GM18505 (cell line): ENCODE measurements around the gene HOXD4.

Experiments
- ATAC-seq: cut with Tn5 transposase; IDR thresholded peaks from one replicate; pipeline ENCODE4 v1.9.1; 2021; ENCODE audit not compliant: unreplicated experiment
- POLR2A ChIP-seq: IDR thresholded peaks from 4 replicates; pipeline ENCODE4 v1.6.1; 2011; ENCODE audit warnings: borderline replicate concordance; ENCODE audit not compliant: insufficient read depth, insufficient read length; ENCODE audit errors: extremely low read depth

Gene HOXD4

DNA sequence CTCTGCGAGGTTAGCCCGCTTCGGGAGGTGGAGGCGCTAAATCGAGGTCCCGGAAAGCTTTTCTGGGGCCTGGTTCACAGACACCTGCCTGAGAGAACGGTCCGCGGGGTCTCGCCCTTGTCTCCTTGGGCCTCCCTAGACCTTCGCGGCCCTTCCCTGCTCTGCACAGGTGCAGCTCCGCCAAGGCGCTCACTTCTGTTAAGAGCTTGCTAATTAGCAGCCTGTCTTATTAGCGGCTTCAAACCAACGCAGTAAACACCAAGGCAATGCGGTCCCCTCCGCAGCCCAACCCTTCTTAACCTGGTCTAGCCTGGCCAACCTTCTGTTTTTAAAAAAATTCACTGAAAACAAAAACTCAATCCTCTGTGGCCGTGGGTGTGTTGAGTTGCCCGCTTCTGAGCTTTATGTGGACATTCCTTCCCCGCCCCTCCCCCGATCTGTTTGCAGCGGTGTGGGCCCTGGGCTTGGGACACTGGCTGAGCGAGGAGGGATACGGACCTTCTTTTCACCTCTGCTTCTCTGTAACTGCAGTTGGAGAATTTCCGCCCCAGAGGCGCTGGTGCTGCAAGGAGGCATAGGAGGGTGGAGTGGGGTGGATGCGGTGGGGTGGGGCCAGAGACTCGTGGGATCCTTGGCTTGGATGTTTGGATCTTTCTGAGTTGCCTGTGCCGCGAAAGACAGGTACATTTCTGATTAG, 3.4 kb upstream of the HOXD4 start:
- no peak for TF ChIP-seq POLR2A
- ATAC-seq = no peak

DNA sequence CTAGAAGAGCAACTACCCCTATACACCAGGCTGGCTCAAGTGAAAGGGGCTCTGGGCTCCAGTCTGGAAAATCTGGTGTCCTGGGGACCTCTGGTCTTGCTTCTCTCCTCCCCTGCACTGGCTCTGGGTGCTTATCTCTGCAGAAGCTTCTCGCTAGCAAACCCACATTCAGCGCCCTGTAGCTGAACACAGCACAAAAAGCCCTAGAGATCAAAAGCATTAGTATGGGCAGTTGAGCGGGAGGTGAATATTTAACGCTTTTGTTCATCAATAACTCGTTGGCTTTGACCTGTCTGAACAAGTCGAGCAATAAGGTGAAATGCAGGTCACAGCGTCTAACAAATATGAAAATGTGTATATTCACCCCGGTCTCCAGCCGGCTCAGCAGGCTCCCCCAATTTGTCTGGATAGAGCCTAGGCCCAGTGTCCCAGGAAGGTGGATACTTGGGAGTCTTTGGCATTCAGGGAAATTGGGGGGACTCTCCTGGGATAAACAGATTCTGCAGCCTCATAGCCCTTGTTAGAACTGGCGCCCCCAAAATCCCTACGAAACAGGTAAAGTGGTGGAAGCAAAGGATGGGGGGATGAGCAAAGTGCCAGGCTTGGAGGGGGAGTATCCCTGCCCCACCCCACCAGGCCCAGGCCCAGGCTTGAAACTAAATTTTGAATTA, 2.5 kb upstream of the HOXD4 start:
- no peak for ATAC-seq
- no peak for TF ChIP-seq POLR2A

DNA sequence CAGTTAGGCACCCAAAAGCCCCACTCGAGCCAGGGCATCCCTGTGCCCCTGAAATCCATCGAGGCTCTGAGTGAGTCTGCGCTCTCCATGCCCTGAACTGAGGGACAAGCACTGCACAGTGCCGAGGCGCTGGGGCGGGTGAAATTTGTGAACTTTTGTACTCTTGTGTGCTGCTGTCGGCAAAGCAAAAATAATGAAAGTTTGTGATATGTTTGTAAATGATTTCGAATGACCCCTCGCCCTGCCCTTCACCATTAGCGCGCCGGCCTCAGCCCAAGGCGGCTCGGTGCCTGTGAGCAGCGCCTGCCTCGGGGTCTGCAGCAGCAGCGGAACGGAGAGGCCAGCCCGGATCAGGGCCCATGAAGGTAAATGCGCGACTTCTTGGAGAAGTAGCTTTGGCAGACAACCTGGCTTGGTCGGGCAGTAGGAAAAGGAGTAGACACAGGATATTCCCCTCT, 1.8 kb upstream of the HOXD4 start:
- no peak for ATAC-seq
- TF ChIP-seq POLR2A = no peak

DNA sequence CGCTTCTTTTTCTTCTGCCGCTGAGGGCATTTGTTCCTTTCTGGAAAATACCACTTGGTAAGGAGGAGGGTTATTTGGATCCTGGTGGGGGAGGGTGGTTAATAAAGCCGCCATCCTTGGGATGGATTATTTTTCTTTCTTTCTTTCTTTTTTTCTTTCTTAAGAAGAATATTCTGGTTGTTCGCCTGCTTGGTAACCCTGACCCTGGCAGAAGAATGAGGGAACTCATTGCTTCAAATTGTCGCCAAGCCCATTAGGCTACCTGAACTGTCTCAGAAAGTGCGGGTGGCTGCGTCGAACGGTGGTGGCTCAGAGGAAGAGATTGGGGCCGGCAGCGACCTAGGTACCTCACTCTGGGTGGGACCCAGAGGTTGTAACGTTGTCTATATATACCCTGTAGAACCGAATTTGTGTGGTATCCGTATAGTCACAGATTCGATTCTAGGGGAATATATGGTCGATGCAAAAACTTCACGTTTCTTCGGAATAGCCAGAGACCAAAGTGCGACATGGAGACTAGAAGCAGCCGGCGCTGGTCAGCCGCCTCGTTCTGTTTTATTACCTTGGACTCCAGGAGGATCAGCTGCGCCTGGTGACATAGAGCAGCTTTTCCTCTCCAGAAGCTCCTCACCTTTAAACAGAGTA, 1.3 kb upstream of the HOXD4 start:
- TF ChIP-seq POLR2A = no peak
- ATAC-seq = no peak

DNA sequence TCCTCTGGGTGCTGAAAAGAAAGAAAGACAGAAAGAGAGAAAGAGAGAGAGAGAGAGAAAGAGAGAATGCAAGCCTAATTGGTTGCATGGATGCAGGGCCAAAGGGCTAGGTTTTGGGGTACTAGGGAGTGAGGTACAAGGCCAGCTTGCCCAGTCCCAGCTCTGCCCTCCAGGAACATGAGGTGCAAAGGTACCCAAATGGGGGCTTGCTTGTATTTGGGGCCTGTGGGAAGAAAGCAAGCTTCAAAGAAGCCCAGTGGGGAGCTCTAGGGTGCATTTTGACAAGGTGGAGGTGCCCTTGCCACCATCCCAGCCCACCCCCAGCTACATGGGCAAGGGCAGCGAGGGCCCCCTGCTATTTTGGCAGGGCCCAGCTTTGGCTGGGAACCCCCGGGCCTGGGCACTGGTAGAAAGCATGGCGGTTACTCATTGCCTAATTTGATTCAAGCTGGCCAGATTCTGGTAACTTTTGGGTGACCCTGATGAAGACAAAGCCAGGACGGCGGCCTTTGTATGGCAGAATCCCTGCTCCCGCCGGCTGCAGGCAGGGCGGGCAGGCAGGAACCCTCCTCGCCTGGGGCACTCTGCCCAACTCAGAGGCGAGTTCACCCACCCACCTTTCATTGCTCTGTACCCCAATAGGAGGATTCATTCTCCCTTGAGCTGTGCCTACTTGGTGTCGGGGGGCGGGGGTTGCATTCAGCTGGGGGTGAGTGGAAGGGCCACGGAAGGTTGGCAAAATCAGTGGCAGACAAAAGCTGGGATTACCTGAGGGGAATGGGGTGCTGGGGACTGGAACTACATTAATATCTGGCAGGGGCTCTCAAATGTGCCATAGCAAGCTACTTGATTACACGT, 537 bp upstream of the HOXD4 start:
- no peak for TF ChIP-seq POLR2A
- no peak for ATAC-seq

DNA sequence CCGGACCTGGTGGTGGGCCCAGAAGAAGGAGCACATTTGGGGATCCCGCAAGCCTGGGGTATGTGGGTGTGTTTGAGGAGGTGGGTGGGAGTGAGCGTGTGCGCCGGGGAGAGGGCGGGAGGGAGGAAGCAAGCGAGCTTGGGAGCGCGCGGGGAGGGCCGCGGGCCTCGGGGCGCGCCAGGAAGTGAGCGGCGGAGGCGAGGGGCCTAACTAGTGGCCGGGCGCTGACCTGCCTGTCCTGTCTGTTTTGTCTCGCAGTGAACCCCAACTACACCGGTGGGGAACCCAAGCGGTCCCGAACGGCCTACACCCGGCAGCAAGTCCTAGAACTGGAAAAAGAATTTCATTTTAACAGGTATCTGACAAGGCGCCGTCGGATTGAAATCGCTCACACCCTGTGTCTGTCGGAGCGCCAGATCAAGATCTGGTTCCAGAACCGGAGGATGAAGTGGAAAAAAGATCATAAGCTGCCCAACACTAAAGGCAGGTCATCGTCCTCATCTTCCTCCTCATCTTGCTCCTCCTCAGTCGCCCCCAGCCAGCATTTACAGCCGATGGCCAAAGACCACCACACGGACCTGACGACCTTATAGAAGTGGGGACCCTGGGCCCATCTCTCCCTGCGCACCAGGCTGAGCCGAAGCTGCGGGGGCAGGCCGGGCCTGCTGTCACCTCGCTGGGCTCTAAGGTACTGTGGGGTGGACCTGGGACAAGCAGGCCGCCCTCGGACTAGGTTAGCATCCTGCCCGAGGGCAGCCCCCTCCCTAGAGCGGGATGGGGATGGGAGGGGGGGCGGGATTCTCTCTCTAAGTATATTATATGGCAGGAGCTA, 1.2 kb downstream of the HOXD4 start:
- ATAC-seq = no peak
- no peak for TF ChIP-seq POLR2A

DNA sequence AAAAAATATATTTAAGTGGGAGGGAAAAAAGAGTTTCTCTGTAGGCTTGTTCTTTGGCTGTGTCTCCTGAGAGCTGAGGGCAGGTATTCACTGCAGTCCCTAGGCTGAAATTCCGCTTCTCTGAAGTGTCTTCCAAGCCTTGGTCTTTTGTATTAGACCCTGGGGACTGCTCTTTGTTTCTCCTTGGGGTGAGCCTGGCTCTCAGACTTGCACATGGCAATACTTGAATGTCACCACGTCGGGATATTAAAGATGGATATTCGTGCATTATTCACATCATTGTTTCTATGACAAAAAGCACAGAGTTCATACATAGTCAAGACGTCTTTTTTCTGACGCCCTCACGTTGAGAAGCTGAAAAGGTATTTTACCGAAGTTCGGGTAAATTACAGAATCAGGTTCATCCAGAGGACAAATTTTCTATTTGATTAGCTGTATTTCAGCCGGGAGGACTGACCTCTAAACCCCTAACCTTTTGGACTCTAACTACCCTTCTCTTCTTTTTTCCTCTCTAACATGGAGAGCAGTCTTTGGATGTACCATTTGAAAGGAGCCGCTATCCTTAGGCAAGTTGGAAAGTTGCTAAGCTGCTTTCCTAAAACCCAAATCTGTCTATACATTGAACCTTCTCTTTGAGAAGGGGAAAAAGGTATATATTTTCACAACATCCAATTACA, 3.4 kb downstream of the HOXD4 start:
- TF ChIP-seq POLR2A = no peak
- ATAC-seq = no peak

DNA sequence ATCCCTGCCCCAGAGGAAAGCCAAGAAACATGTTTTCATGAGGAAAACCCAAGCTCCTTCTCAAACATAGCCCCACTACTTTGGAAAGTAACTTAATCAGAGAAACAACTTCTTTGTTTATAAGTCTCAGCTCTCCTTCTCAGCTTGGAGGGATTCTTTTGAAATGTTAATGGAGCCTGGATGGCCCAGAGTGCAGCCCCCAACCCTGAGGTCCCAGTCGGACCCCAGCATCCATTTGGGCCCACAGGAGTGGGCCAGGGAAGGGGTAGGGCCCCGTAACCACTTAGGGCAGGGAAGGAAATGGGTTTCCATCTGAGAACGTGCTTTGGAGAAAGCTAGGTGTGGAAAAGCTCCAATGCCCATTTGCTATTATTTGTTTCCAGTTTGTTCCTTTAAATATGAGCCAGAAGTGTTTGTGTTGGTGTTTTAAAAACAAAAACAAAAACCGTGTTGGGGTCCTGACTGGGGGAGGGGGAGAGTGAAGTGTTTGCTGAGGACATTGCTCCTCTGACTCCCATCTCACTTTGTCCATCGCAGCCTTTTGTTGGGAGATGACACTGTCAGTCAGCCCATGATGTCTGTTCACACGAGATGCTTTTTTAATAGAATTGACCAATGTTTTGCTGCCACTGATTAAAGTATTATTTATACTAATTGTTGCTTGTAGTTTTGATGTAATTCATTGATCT, 4.2 kb downstream of the HOXD4 start:
- TF ChIP-seq POLR2A = no peak
- ATAC-seq = no peak

DNA sequence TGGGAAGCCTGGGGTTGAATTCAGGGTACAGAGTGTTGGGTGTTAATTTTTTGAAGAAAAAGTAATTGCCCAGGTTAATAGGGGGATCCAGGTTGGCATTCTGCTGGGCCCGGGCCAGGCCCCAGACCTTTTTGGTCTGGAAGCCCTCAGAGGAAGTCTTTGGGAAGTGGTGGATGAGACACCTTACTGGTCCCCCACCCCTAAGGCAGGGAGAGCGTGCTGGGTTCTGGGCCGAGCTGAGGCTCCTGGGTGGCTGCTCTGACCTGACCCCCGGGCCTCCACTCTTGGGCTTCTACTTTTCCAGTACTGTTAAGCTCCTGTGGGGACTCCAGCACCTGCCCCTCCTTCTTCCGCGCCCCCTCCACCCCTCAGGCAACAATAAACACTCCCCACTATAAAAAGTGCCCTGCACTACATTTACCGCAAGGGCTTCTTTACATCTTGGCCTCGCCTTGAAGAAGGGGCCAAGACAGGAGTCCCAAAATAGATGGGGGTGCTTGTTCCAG, 5.0 kb downstream of the HOXD4 start:
- ATAC-seq = no peak

DNA sequence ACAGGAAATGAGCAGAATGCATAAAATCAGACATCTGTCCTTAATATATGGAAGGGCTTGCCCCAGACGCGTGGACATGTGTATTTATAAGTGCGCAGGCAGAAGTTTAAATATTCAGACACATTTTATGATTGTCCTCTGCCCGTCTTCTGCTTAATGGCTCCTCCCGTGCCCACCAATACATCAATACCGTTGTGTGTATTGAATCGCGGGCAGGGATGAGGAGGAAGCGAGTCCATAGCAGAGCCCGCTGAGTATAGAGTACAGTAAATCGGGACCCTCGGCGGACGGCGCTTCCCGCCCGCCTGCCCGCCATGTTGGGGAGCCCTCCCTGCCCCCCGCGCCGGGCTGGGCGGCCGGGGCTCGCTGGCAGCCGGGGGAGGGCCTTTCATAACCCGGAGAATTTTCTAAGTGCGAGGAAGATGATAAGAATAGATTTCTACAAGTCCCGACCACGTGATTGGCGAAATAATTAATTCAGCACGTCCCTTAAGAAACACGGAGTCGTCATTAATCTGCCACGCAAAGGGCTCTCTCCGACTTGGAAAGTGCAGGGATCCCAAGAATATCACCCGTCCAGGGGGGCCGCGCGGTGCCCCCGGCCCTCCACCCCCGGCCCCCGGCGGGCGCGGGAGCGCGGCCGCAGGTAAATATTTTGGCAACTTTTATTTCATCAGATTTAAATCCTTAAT, 5.6 kb downstream of the HOXD4 start, which contains the start of gene HOXD3:
HOXD3 (plus strand) TSS at position 501 of the 692 bp plus-strand sequence. CDS start 11,808 bp downstream, outside the sequence.
- no peak for TF ChIP-seq POLR2A
- ATAC-seq = no peak

More for the DNA sequence above, 5.0 kb downstream of the HOXD4 start:
- TF ChIP-seq POLR2A = no peak

DNA sequence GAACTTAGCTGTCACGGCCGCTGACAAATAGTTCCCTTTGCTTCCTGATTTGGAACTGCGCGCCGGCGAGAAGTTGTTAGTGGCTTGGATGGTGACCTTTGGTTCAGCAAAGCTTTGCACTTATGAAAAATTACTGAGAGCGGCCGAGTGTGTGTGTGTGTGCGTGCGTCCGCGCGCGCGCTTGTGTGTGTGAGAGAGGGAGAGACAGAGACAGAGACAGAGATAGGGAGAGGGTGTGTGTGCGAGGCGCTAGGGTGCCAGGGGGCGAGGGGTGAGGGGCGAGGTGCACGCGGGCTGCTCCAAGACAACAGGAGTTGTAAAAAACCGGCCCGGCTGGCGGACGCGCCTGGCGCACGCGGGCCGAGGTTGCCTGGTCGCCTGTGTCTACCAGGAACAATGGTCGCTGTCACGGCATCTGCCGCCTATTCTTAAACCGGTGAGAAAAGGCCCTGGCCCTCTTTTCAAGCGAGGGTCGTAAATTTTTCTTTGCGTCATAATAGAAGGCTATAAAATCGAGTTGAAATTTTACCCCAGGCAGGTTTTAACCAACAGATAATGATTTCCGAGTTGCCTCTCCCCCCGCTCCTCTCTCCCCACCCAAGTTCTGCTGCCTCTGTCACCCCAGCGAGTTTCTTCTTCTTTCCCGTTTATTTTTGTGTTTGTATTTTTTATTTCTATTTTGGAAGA, 6.3 kb downstream of the HOXD4 start:
- no peak for ATAC-seq

More for the DNA sequence above, 6.3 kb downstream of the HOXD4 start:
- TF ChIP-seq POLR2A = no peak
